ENCODE data around the gene FEN1. TPM values are rescaled to one million over a fixed set of nuclear protein-coding genes. Genes with fewer than 3 reads are reported as not detected.

Gene FEN1
- polyA plus RNA-seq, 1 of the 3 experiments (the other 2 are of a cell fraction), result 35.9 TPM

DNA sequence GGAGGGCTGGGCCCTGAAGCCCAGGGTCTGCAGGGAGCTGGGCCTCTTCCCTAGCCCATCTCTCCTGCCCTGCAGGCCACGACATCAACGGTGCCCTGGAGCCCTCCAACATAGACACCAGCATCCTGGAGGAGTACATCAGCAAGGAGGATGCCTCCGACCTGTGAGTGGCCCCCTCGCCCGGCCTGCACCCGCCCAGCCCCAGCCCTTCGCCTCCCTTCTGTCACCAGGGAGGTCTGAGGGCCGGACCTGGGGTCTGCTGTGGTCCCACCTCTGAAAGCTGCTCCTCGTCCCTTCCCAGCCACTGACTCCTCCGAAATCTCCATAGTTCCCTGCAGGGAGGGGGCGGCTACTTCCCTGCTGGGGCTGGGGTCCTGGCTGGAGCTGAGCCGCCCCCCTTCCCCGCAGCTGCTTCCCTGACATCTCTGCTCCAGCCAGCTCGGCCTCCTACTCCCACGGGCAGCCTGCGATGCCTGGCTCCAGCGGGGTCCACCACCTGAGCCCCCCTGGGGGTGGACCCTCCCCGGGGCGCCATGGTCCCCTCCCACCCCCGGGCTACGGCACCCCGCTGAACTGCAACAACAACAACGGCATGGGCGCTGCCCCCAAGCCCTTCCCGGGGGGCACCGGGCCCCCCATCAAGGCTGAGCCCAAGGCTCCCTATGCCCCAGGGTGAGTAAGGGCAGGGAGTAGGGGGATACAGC is 27.0 kb upstream of the FEN1 start:
- Histone ChIP-seq H3K27ac (ENCODE audit: low read depth in 2 of 2, low read length in 1 of 2) (no peak overlapping the region), H3K4me1 (ENCODE audit: control insufficient read depth in 1 of 2, insufficient read depth in 2 of 2, low read depth in 1 of 2, low read length in 1 of 2) (peaks cover 0 to 30% of the 10 kb centered on the region in 2 experiments; a peak in 2 of 4 replicates), H2AFZ (ENCODE audit: low read depth) (no peak overlapping the region), H3K36me3 (replicated peaks in 1 of 2; ENCODE audit: control insufficient read depth in 1 of 2, insufficient read depth in 2 of 2, low read length in 1 of 2) (no peaks in the 10 kb centered on the region), H3F3A (replicated peaks; ENCODE audit: insufficient read depth) (no peaks in the 10 kb centered on the region), H3K79me2 (ENCODE audit: insufficient read depth) (no peaks in the 10 kb centered on the region), H3K9me3 (no peaks in the 10 kb centered on the region), H3K9me2 (no peaks in the 10 kb centered on the region), H3K9ac (no peak overlapping the region), H3K4me3 (ENCODE audit: low read depth in 2 of 2, low read length in 1 of 2) (no peak overlapping the region), H3K4me2 (no peak overlapping the region), H4K20me1 (ENCODE audit: insufficient read depth) (no peaks in the 10 kb centered on the region), H3K27me3 (ENCODE audit: insufficient read depth) (no peaks in the 10 kb centered on the region)
- DNase-seq, result no peak
- 90% methylated on average over 16 of the region's 26 CpGs for WGBS (ENCODE audit: low lambda C conversion rate)
- TF ChIP-seq CTCF (IDR thresholded peaks at IDR 0.05), result no peak
- TF ChIP-seq SMC3 (IDR thresholded peaks at IDR 0.05; ENCODE audit: low read depth, low read length), result no peak
- TF ChIP-seq, protein P1, sequence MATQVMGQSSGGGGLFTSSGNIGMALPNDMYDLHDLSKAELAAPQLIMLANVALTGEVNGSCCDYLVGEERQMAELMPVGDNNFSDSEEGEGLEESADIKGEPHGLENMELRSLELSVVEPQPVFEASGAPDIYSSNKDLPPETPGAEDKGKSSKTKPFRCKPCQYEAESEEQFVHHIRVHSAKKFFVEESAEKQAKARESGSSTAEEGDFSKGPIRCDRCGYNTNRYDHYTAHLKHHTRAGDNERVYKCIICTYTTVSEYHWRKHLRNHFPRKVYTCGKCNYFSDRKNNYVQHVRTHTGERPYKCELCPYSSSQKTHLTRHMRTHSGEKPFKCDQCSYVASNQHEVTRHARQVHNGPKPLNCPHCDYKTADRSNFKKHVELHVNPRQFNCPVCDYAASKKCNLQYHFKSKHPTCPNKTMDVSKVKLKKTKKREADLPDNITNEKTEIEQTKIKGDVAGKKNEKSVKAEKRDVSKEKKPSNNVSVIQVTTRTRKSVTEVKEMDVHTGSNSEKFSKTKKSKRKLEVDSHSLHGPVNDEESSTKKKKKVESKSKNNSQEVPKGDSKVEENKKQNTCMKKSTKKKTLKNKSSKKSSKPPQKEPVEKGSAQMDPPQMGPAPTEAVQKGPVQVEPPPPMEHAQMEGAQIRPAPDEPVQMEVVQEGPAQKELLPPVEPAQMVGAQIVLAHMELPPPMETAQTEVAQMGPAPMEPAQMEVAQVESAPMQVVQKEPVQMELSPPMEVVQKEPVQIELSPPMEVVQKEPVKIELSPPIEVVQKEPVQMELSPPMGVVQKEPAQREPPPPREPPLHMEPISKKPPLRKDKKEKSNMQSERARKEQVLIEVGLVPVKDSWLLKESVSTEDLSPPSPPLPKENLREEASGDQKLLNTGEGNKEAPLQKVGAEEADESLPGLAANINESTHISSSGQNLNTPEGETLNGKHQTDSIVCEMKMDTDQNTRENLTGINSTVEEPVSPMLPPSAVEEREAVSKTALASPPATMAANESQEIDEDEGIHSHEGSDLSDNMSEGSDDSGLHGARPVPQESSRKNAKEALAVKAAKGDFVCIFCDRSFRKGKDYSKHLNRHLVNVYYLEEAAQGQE (IDR thresholded peaks at IDR 0.05; ENCODE audit: low read depth, low read length), result no peak
- TF ChIP-seq RXRA (IDR thresholded peaks at IDR 0.05; ENCODE audit: borderline replicate concordance, low read depth), result no peak
- TF ChIP-seq, protein P2, sequence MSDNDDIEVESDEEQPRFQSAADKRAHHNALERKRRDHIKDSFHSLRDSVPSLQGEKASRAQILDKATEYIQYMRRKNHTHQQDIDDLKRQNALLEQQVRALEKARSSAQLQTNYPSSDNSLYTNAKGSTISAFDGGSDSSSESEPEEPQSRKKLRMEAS (IDR thresholded peaks at IDR 0.05; ENCODE audit: low read depth), result no peak
- no peak for TF ChIP-seq FOXJ3 (CRISPR knock-in tag; IDR thresholded peaks at IDR 0.05)
- TF ChIP-seq GATA2 (CRISPR knock-in tag; IDR thresholded peaks at IDR 0.05), result no peak
- no peak for TF ChIP-seq RFX5 (IDR thresholded peaks at IDR 0.05; ENCODE audit: low read length)
- TF ChIP-seq JUND (IDR thresholded peaks at IDR 0.05), result no peak
- no peak for TF ChIP-seq EZH2phosphoT487 (IDR thresholded peaks at IDR 0.05; ENCODE audit: borderline replicate concordance, low read depth)
- no peak for TF ChIP-seq YY1 (IDR thresholded peaks at IDR 0.05; ENCODE audit: low read depth)
- TF ChIP-seq NRF1 (IDR thresholded peaks at IDR 0.05; ENCODE audit: low read depth, low read length), result no peak
- CTCF ChIA-PET, result interaction anchor here (1.4 to 14.3 kb wide), 5 partner anchors 12 to 317 kb away, joined by 3 to 140 read pairs (median 14); partner anchors contain the start of gene MYRF
- POLR2A ChIA-PET, result interaction anchor here (0.6 kb wide), 1 partner anchor 26 kb away, joined by 4 read pairs; no protein-coding TSS in a partner anchor
